ENCODE measurements around the gene FMN1.

The FMN1 gene

DNA sequence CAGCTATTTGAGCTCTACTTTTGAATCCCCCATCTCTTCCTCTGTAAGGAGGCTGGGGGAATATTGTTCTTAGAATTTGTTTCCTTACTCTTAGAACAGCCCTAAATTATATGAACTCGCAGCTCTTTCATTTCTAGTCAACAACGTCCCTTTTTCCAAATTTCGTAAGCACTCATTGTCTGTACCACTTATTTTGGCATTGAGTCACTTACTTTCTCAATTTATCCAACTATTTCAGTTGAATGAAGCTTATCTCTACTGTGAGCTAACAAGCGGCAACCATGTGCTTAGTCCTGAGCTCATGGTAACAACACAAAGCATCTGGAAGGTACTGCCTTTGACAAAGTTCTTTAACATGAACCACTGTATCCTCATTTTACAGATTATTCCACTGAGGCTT lies 285.6 kb downstream of the FMN1 start:
- DNase-seq, result no peak

DNA sequence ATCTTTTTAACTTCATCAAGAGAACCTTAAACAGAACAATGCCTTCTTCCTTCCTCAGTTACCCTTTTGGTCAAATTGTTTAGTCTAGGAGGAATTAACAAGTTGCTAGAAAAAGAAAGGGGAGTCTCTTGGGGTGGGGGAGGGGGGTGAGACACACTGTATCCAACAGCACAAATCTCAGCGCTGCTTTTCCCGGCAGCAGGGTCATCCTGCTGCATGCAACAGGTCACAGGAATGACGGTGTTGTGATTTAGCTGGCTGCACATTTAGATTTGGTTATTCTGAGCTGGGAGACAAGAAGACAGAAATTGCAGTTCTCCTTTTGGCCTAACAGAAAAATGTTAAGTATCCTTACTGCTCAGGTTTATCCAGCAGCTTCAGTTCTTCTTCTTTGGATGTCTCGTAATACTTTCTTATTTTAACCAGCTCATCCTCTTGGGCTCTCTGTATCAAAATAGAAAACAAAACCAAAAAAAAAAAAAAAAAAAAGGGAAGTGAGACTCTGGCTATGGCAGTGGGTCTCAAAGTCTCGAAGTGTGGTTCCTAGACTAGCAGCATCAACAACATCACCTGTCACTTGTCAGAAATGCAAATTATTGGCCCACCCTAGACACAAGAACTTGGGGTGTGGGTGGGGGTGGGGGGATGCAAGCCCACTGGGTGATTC lies 286.2 kb downstream of the FMN1 start:
- no peak for DNase-seq

DNA sequence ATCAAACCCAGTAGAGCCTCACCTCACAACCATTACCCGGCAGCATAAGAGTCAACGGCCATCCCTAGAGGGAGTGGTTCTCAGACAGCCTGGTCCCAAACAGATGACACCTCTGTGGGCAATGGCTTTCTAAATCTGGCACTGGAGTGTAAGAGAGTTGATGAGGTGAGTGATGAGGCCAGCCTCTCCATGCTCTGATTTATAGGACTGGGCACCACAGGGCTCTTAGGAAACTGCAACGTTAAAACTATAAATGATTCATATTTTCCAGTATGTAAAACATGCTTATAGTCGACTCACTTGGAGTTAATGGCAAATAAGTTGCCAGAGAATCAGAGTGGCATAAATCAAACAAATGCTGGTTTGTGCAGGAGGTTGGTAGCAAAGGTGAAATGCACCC lies 289.0 kb downstream of the FMN1 start:
- DNase-seq, result no peak

DNA sequence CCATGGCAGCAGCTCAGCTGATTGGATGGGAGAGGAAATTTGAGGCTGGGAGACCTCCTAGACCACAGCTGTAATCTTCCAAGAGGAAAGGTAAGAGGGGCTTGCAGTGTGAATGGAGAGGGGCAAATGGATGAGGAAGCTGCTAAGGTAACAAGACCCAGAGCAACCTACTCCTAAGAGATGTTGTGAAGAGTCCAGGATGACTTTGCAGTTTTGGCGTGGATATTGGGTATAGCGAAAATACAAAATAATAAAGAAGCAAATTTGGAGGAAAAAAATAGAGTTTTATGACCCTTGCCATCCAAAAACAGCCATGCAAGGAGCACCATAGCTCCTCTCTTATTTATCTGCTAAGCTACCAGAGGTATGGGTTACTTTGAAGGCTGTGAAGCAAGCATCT lies 290.1 kb downstream of the FMN1 start:
- no peak for DNase-seq

DNA sequence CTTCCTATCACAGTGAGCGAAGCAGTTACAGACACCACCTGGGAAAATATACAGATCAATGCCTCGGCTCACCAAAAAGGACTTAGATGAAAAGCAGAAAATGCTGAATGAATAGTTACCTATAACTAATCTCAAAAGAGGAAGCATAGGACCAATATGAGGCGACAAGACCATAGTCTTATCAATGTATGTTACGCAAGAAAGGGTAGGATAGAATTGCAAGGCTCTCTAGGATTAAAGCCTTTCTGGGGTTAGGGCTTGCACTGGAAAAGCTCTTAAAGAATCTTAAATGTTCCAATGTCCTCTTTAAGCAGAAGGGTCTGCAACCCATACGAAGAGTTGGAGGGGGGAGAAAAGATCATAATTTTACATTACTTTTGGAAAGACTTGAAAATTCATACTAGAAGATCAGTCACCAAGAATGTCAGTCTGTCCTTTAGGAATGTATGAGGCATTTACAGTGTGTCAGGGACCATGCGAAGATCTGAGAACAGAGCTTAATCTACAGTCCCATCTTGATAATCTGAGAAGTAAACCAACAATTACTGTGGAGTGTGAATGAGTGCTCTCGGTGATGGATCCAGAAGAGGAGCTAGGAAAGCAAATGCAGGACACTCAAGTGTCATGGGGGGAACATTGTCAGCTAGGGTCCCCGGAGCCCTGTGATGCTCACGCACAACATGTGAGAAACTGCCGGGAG lies 290.8 kb downstream of the FMN1 start:
- no peak for DNase-seq

DNA sequence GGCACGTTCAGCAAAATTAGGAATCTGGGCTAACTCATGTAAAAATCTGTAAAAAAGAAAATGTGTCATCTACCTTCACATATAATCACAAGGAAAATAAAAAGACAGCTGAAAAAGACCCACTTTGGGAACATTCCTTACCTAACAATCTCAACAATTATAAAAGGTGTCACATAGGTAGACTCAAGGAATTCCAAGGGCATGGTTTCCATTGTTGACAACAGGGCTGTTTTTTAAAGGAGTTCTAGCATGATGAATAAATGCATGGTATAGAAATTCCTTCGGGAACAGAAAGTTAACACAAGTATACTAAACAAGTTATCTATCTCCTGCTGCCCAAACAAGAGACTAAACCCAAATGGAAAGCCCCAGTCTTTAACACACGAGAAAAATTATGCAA lies 292.5 kb downstream of the FMN1 start:
- no peak for DNase-seq

DNA sequence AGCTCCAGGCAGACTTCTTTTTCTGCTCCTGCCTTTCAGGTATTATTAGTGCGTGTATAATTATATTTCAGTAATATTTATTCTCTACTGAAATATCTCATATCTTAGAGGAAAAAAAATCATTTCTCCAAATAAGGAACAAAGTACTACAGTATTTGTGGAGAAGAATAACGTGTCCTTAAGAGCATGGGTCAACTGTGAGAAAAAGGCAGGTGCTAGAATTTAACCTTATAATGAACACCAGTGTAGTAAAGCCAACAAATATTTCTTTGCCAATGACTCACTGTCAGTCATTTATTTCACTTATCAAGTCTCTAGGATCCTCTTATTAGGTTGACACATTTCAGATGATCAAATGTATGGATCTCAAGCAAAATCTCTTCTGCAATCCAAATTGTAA lies 293.3 kb downstream of the FMN1 start:
- DNase-seq, result no peak

DNA sequence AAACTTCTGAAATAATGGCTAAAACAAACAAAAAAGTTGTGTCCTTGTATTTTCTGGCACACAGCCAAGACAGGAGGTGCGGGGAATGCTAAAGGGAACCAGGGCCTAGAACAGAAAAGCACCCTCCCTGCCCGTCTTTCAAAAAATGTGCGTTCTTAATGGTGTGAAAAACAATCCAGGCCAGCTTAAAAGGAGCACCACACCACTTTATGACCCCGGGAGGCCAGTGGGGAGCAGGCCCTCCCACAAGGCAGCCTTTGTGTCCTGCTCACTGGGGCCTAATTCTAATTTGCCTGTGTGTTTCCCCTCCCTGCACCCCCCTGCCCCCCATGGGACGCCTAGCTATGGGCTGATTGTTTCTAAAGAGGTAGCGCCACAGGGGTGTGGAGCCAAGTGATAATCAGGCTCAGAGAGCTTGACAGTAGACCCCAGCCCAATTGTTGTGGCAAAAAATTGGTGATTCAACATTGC lies 295.4 kb downstream of the FMN1 start:
- no peak for DNase-seq

DNA sequence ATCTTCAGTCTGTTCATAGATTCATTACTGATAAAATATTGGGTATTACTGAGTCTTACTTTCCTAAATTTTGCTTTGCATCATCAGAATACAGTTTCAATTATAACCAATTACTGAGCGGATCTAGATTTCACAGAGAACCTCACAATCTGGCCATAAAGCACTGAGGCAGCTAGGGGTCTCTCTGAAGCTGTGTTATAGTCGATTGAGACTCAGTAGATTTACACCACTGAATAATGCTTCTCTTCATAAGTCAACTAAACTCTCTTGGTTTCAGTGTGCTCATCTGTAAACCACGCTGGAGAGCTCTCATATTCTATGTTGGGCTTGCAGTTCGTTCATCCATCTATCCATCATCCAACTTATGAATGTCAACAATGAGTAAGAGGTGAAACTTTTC lies 296.1 kb downstream of the FMN1 start:
- no peak for DNase-seq

DNA sequence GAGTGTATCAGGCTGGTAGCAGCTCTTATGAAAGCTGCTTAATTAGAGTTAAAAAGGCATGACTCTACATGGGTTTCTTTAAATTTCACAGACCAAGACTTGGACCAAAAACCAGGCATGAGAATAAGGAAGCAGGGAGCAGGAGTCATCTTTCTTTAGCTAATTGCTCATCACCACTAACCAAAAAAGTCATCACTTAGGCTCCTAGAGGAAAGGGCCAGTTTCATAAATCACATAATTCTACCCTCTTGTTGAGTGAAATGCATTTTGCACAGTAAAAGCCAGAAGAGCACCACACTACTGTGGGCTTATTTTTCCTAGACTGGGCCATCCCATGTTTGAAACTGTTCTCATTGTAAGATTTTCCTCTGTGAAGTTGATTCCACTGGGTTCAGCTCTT lies 301.1 kb downstream of the FMN1 start:
- no peak for DNase-seq

DNA sequence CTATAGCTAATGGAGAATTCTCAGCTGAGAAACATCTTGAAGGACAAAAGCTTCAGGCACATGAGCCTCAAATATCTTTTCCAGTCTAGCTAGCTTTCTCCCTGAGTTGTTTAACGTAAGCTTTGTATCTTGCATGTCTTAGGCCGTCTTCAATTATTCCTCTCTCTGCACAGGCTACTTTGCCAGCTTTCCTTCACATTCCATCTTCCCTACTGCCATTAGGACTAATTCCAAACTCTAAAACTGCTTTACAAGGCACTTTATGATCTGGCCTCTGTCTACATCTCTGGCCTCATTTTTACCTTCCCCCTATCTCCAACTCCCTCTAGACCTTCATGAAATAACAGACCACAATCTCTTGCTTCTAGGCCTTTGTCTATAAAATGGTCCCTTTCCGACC lies 305.3 kb downstream of the FMN1 start:
- no peak for DNase-seq

DNA sequence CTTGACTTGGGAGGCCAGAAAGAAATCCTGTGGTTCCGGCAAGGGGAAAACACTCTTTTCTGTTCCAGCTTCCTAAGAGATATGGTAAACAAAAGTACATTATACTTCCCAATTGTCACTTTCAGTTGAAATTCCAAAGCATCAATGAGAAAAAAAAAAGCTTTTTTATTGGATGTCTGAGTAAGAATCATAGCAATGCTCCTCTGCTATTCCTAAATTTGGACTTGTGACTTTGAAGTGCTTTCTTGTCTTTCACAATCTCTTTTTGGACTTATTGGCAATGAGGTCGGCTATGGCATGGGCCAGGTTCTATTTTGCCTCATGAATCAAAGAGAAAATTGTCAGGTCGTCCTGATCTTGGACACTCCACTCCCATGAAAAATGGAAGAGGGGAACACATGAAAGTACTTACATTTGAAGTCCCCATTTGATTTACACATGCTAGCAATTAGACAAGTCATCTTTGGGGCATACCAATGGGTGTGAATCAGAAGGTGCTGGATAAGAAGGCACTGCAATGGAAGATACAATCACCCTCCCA lies 306.2 kb downstream of the FMN1 start:
- DNase-seq, result no peak

DNA sequence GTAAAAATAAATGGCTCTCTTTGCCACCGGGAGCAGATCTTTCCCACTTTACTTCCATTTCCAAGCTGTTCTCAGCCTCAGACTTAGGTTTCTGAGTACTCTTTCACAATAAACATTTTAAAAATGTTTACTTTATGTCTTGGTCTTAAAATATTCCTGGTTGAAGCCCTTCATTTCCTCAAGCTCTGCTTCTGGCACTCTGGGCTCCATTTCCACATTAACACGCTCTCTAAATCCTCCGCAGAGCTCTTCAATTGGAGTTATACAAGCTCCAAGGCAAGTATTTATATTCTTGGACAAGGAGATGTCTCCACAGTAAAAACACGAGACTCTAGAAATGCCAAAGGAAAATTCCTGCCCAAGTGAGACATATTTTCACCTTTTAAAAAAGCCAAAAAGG lies 307.4 kb downstream of the FMN1 start:
- no peak for DNase-seq

DNA sequence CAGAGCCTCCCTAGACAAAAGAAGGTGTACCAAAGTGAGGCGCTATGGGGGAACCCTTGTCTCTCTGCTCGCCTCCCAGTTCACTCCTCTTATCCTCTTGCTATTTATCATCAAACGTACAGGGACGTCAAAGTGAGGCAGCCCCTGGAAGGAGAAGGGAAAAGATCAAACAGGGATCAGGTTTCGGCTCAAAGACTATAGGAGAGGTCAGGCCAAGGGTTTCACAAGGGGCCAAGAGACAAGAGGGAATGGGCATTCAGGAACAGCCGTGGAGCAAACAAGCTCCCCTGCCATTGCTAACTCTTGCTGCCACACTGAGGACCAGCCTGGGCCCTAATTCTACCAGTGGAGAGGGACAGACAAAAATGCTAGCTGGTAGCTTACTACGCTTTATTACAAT lies 308.1 kb downstream of the FMN1 start:
- DNase-seq, result no peak

DNA sequence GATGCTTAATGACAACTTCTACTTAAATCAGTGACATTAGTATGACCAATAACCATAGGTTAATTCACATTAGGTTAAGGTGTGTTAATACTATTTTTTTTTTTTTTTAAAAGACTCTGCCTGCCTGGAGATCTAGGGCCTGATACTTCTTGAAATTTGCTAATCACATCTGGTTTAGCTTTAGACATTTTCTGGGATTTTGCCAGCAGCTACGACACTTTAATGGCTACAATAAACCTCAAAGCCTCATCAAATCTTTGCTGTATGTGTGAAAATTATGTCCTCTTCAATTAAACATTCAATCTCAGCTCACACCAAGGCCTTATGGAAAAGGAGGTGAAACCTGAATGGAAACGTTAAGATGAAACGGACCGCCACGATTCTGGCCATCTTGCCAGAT lies 308.8 kb downstream of the FMN1 start:
- DNase-seq, result no peak

DNA sequence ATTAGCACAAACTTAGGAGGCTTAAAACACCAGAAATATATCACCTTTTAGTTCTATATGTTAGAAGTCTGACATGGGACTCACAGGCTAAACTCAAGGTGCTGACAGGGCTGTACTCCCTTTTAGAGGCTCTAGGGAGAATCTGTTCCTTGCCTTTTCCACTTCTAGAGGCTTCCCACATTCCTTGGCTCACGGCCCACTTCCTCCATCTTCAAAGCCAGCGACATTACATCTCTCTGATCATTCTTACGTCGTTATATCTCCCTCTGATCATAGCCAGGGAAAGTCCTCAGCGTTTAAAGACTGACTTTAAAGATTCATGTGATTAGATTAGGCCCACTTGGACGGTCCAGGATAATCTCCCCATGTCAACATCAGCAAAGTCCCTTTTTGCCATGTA lies 310.4 kb downstream of the FMN1 start:
- no peak for DNase-seq

DNA sequence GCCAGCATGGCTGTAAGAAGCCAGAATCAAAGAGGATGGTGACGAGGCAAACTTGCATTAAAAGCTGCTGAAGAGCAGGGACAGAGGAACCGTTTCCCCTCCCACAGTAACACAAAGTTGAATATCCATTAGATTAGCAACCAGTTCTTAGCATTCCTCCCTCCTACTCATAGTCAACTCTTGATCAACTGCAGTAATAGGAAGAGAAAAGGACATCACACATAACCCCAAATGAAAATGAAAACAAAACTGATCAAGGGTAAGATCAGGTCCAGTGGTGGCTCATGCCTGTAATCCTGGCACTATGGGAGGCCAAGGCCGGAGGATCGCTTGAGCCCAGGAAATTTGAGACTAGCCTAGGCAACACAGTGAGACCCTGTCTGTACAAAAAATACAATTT lies 311.6 kb downstream of the FMN1 start:
- no peak for DNase-seq

DNA sequence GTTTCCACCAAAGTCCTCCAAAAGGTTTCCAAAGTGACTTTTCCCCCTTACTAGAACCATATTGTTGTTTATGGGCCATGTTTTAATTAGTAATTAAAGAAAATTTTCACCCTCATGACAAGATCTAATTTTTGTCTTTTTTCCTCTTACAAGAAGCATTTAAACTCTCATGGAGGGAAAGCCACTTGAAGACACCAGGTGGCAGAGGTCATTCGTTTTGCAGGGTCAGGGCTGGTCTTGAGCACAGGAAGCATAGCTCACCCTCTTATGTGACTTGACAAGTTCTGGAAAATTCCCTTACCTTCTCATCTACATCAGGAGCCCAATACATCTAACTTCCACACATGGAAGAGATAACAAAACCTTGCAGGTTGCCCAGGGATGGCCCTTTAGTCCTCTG lies 313.0 kb downstream of the FMN1 start:
- DNase-seq, result no peak

DNA sequence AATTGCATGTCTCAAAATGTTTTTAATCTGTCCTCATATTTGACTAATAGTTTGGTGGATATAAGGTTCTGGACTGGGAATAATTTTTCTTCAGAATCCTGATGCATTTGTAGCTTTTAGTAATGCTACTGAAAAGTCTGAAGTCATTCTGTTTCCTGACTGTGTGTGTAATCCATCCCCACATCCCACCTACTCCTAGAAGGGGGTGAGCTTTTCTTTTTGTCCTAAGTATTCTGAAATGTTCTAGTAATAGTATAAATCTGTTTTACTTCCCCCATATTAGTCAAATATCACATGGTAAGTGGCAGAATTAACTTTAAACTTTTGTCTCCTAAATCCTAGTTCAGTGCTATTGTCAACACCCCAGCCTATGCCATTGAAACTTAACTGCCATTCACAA lies 313.9 kb downstream of the FMN1 start:
- no peak for DNase-seq

DNA sequence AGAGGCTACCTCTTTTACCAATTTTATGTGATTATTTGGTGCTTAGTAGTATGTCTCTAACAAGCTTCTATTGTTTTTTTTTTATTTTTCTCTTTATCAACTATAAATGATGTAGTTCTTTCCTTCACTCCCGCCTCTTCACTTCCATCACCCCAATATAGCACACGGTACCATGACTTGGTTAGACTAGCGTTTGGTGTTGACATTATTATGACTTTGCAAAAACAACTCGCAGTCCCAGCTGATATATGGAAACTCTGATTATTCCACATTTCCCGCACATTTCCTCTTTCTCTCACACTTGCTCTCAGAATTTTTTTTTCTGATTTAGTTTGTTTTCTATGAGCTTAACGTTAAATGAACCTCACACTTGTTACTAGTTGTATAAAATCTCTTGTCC lies 314.5 kb downstream of the FMN1 start:
- no peak for DNase-seq

DNA sequence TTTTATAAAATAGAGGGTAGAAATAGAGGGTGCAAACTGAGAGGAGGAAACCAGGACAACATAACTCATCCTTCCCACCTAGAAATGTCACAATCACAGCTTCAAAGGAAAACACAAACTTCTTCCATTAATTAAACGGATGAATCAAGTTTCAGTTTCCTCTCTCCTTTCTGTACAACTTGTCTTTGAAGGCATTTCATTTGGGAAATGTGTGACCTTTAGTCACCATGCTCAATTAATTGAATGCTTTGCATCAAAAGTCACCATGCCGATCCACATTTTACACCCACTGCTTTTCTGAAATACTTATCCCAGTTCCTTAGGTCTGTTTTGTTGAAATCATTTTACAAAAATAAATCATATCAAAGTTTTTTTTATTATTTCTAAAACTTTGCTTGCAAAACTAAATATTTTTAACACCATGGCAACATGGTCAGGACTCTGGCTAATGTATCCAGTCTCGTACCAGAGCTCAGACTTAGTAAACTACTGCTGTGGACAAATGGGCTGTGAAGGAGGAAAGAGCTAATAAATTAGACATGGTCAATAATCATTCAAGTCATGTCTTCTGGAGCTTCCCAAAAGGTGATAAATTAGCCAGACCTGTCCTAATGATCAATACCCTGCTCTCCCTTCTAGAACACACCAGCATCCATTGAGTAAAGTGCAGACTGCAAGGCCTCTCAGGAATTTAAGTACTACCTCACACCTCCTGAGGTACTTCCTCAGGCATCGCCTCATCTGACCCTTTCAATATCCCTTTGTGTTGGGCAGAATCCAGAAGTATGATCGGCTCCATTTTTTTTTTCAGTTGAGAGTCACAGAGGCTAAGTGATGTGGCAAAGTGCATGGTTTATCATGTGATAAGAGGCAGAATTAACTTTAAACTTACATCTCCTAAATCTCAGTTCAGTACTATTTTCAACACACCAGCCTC lies 315.4 kb downstream of the FMN1 start:
- no peak for DNase-seq

DNA sequence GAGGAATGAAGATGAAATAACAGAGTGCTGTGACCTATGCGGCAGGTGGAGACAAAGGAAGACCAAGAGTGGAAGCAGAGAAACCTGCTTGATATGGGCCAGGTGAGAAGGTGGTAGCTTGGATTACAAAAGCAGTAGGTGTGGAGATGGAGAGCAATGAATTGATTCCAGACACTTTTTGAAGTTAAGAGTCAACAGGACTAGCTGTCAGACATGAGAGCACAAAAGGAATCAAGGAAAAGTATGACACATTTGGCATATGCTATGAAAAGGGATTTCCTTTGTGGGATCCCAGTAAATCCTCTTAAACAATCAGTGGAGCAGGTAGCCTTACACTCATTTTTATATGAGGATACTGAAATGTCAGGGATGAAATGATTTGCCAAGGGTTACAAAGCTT lies 316.2 kb downstream of the FMN1 start:
- DNase-seq, result no peak

DNA sequence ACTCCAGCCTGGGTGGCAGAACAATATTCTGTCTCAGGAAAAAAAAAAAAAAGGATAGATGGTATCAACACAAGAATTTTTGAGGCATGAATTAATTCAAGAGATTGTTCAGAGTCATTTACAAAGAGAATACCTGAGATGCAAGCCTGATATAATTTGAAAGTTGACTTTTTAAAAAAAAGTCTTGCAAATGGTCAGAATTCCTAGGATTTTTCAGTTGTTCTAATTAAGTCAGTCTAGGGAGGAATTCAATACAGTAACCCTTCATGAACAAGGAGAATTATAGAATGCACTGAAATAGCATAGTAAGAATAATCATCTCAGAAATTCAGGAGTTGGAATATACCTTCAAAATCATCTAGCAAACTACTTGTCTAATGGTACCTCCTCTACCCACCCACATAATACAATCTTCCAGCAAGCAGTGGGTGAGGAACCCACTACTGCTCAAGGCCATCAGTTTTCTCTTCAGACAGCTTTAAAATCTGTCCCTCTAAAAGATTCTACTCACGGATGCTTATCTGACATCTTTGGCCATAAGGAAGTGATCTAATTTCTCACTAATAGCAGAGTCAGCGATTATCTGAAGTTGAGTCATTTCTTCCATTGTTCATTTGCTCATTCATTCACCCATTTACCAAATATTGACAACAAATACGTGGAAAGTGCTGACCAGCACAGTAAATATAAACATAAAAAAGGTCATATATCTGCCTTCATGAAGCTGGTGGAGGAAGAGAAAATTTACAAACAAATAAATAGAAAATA lies 317.1 kb downstream of the FMN1 start:
- DNase-seq, result no peak

All from NCI-H2171 treated with DMSO at 0.1 percent for 48 hours (cell line).